GM19023 (cell line): ENCODE data around the gene ANKRD23.
"Not testable (repeated sequence)": the region's sequence is repeated elsewhere in the genome, so short reads cannot be mapped to it uniquely, and the experiment has no call there.

Experiments
- ATAC-seq: cut with Tn5 transposase; IDR thresholded peaks from one replicate; pipeline ENCODE4 v1.9.1; 2021; ENCODE audit warnings: mild to moderate bottlenecking, moderate library complexity; ENCODE audit not compliant: unreplicated experiment

Gene ANKRD23

DNA sequence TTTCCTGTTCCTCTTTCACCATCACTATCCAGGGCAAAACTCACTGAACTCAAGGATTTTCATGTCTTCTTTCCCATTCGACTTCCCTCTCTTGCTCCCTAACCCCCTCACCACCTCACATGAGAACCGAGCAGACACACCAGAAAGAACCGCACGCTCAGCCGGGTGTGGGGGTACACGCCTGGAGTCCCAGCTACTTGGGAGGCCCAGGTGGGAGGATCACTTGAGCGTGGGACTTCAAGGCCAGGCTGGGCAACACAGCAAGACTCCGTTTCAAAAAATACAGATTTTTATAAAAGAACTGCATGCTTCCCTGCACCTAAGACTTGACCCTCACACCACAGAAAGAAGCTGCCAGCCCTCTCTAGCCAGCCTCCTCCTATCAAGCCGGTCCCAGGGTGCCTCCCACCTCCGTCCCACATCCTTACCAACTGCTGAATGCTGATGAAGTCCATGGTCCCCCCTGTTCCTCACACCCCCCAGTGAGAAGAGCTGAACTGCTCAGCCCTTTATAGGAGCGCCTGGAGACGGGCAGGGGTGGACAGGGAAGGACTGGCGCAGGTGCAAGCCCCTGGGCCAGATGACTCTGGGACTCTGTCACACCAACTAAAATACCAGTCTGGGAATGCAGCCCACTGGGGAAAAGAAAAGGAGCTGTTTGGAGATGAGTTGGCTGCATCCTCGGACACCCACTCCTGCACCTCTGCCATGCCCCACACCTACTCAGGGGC, at the start of gene ANKRD23:
Gene ANKRD23 (minus strand): TSS at position 484 of the 731 bp plus-strand sequence. CDS start 29 bp downstream, at position 455.
- no peak for ATAC-seq

DNA sequence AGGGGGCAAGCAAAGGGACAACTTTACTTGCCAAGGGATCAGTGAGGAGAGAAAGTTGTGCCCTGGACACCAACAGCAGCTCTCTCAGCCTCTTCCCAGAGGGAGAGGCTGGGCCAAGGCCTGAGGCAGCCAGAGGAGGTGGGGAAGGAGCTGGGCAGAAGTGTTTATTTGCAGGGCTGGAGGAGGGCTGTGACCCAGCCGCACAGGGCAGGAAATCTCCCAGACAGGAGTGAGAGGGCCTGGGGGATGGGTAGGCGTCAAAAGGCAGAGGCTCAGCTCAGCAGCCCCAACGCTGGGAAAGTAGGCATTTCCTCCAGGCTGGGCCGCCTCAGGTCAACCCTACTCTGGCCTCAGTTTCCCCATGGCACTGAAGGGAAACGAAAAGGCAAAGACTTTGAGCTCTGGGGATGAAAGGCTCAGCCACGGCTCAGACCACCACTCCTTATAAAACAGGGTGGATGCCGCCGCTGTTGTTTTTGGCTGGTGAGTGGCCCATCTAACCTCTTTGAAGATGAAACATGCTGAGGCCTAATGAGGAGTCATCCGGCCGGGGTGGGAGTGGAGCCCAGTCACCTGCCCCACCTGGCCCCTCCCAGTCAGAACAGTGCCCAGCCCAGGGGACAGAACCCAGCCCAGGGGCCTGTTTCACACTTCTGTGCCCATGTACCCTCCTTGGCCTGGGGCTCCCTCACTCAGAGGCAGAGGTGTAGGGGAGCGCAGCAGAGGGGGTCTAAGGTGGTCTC, 47.9 kb upstream of the ANKRD23 start:
- ATAC-seq = no peak

DNA sequence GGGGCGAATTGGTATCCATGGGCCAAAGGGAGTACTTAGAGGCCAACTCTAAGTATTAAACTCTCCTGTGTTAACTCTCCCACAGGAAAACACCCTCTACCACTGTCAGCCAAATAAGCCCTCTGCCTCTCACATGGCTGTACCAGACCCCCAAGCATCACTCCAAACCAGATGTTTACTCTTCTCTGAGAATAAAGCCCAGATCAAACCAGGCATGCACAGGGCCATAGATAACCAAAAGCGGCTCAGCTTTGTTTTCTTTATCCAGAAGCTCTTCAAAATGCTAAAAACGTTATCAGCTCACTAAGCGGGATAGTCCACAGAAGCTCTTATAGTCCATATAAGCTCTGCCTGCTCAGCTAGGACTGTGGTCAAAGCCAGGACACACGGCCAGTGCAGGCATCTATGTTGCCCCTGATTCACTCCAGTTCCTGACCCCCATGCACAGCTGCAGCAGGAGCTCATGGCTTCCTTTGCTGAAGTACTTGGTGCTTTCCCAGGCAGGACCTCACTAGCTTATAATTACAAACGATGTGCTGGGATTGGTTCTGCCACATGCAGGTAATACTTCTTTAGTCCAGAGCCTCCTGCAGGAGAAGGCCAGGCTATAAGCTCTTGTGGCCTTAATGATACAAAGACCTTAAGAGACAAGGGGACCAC, 47.0 kb upstream of the ANKRD23 start:
- no peak for ATAC-seq

DNA sequence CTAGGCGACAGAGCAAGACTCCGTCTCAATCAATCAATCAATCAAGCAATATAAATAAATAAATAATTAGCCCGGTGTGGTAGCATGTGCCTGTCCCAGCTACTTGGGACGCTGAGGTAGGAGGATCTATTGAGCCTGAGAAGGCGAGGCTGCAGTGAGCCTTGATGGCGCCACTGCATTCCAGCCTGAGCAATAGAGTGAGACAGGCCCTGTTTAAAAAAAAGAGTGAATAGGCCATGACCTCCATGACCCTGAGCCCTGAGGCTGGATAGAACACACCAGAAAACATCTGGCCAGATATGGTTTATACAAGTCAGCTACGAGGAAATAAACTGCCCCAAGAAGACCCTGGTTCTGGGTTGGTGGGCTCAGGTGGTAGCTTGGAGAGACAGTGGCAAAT, 46.4 kb upstream of the ANKRD23 start:
- no peak for ATAC-seq

DNA sequence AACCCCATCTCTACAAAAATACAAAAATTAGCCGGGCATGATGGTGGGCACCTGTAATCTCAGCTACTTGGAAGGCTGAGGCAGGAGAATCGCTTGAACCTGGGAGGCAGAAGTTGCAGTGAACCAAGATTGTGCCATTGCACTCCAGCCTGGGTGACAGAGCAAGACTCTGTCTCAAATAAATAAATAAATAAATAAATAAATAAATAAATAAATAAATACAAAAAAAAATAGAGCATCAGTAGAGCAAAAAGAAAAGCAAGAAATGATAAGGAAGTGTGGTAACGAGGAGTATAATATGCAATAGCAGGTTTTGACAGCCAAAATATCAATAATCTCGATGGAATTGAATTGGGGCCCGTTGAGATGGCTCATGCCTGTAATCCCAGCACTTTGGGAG, 45.7 kb upstream of the ANKRD23 start:
- ATAC-seq = not testable (repeated sequence)

DNA sequence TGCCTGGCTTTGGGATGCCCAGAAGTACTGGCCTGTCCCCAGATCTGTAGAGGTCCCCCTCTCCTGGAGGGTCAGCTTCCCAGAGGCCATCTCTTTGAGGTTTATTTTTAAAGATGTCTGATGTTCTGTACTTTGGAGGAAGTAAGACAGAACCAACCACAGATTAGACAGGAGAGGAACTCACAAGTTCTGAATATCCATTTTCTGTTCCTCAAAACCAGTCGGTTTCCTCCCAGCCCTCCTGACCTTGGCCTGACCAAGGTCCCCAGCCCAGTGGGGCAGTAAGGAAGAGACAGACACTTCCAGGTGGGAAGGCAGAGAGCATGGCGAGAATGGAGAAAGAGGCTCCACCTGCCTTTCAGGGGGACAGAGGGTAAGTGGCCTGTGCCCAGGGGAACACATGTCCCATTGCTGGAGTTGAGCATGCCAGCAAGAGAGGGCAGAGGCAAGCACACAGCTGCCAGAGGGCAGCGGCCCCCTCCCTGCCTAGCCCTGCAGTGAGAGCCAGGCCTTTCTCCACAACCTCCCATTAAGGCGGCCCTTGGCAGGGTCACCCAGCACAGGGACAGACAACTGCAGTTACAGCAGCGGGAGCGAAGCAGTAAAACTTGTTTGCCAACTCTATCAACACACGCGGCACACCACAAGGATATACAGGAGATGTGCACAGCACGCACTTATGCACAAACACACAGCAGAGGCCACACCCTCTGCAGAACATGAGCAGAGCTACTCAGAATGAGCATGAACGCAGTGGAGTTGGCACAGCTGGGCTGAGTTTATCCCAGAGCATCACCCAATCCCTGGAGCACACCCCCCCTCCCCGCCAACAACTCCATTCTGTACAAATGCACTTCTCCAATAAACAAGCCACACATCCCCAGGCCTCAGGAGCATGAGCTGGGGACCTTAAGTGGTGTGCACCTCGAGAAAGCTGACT, 44.5 kb upstream of the ANKRD23 start:
- ATAC-seq = no peak

DNA sequence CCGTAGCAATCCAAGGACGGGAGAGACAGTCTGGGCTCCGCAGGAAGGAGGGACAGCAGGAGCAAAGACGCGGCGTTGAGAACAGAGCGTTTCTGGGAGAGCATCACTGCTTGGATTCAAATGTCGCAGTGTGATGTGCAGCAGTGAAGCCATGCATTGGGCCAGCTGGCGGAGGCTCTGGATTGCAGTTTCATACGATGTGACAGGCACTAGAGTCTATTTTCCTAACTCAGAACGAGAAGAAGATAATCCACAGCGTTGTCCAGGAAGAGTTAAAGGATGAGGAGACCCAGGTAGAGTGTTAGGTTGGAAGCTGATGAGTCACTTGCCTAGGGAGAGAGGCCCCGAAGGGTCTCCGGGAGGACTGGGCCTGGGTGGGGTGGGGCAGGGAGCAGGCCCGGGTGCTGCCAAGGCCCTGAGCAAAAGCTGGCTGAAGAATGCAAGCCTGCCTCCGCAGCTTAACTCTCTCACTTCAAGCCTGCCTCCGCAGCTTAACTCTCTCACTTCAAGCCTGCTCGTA, 43.7 kb upstream of the ANKRD23 start:
- ATAC-seq = no peak

DNA sequence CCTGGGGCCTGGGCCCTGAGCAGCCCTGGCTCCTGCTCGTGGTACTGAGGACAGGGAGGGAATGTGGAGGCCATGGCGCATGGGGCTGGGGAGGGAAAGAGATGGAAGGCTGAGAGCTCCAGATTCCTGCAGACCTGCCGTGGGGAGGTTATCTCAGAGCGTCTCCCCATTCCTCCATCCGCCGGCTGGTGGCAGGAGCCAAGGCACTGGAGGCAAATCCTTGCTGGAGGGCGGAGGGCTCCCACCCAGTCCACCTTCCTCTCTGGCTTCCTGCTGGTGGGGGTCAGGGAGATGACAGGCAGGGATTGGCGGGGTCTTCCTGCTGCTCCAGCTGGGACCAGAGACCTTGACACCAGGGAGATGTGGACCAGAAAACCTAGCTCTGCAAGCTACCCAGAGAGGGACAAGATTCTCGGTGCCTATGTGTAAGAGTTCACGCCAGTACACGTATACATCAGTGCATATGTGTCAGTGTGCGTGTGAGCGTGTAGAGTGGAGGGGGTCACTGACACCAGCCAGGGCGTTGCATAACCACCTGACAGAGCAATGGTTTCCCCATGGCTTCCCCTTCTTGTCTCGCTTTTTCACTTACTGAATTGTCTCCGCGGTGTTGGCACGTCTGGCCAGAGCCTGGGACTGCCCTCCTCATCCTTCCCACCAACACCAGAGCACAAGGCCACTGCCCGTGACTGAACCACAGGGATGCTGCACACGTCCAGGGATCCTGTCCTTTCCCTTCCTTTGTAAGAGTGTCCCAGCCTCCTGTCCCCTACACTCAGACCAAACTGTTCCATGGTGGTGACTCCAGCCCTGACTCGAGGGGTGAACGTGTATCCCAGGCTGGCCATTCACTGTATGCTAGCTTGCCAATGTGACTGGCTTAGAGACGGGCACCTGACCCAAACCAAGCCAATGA, 41.9 kb upstream of the ANKRD23 start:
- ATAC-seq = no peak

DNA sequence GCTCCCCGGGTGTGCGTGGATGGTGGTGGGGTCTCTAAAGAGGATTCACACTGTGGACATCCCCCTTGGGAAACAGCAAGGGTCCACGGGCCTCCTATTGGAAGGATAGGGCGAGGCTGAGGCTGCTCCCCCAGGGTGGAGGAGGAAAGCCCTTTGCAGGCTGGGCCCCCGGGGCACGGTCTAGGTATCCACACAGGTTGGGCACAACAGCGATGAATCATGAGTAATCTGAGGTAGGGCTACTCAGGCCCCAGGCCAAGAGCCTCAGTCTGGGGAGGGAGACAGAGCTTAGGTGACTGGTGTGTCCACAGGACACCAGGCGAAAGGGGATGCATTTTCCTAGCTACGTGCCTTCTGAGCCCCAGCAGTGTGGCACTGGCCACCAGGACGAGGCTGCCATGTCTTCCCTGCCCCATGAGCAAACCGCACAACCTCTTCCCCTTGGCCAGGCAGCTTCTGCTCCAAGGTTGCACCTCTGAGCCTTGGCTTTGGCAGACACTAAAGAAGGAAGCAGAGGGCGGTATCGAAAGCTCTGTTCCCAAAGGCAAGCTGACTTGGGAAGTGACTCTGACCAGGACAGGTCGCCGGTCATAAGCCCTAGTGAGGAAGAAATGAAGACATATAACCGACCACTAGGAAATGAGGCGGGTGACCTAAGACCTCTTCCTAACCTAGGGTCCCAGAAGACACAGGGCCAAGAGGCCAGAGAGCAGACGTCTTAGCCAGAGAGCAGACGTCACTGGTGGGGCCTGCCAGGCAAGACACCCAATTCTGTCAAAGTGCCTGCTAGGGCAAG, 40.7 kb upstream of the ANKRD23 start:
- no peak for ATAC-seq

DNA sequence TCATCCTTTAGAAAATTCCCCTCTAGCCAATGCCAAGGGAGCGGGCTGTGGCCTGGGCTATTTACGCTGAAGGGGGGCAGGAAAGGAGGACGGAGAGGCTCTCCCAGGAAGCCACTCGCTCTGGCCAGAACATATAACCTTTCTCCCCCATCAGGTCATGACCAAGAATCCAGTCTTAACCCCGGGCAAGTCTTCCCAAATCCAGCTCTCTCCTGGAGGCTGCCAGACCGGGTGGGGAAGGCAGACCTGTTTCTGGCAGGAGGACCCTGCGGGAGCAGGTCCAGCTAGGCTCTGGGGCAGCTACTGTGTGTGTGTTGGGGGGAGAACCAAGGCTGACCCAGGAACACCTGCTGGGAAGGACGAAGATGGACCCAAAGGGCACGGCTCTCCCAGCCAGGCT, 39.5 kb upstream of the ANKRD23 start:
- ATAC-seq = no peak

DNA sequence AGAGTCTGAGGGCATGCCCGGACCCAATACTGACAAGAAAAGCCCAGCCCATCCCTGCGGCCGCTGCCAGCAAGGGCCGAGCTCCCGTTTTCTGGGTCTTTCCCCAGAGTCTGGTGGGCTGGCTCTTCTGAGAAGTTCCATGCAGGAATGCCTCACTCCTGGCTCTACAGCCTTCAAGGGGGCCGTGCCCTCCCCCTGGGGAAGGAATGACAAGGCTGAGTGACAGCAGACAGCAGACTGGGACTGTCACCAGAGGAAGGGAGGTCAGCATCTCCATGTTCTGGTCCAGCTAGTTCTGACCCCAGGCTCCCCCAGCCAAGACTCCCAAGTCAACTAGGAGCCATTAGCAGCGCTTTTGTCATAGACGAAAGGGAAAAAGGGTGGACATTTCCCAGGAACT, 39.1 kb upstream of the ANKRD23 start:
- ATAC-seq = no peak

DNA sequence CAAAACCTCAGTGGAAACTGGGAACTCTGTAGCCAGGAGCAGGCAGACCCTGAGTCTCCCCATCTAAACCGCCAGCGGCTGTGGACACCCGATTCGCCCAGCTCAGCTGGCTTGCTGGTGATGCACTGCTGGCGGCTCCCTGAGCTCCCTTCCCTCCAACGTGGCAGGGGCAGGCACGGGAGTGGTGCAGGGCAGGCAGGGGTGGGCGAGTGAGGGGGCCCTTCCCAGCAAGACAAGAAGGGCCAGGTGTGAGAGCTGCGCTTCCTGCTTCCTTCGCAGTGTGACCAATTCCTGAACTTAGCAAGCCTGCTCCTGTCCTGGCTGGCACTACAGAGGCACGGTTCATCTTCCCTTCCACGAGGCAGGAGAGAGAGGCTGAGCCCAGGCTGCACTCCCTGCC, 38.4 kb upstream of the ANKRD23 start:
- no peak for ATAC-seq

DNA sequence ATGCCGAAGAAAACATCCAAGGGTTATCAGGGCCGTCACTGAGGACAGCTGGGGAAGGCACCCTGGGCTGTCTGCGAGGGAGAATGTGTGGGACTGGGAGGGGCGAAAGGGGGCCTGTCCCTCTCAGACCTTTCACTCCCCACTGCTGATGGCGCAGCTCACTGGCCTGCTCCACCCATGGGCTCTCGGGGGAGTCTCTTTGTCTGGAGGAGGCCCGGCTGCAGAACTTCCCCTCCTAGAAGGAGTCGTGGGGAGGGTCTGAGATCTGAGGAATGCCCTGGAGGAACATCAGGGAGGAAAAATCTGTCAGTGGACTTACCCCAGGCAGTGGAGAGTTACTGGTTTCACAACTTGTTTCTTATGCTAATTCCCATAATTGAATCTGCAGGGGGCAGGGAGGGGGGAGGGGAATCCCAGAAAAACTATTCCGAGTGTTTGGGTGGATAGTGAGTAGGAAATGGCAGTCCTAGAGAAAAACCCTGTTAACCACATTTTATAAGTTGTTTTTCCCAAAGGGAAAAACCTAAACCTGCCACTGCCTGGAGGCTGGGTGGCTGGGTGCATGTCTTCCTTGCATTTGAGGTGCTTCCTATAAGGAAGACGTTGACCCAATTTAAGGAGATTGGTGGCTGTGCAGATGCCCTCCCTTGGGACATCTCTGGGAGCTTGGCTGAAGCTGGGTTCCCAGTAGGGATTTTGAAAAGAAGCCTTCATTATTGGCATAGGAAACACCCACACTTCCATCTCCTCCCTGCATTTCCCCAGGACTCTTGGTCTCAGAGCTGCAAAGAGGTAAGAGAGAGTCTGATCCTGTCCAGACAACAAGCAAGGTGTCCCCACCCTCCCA, 37.8 kb upstream of the ANKRD23 start:
- no peak for ATAC-seq

DNA sequence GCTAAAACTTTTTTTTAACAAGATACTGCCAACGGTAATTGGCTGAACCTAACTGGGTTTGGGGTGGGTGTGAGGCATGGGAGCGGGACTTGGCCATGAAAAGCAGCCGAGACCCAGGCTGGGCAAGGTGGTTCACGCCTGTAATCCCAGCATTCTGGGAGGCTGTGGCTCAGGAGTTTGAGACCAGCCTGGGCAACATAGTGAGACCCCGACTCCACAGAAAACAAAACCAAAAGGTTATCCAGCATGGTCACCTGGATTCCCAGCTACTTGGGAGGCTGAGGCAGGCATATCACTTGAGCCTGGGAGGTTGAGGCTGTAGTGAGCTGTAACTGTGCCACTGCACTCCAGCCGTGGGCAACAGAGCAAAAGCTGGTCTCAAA, 37.1 kb upstream of the ANKRD23 start:
- ATAC-seq = no peak

DNA sequence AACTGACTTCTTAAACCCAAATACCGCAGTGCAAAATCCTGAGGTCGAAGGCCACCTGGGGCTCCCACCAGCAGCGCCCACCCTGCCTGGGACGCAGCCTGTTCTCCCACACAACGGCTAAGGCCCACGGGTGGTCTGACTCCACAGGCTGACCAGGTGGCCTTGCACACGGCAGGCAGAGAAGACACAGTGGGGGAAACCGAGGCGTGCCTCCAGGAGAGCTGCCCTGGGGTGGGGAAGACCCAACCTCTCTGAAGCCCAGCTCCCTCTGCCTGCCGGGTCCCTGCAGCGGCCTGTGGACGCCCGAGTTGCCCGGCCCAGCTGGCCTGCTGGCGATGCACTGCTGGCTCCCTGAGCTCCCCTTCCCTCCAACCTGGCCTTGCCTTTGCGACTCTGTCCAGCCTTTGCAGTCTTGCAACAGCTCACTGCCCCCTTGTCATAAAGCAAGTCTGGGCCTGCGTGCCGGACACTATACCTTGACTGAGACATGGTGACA, 35.8 kb upstream of the ANKRD23 start:
- ATAC-seq = no peak

DNA sequence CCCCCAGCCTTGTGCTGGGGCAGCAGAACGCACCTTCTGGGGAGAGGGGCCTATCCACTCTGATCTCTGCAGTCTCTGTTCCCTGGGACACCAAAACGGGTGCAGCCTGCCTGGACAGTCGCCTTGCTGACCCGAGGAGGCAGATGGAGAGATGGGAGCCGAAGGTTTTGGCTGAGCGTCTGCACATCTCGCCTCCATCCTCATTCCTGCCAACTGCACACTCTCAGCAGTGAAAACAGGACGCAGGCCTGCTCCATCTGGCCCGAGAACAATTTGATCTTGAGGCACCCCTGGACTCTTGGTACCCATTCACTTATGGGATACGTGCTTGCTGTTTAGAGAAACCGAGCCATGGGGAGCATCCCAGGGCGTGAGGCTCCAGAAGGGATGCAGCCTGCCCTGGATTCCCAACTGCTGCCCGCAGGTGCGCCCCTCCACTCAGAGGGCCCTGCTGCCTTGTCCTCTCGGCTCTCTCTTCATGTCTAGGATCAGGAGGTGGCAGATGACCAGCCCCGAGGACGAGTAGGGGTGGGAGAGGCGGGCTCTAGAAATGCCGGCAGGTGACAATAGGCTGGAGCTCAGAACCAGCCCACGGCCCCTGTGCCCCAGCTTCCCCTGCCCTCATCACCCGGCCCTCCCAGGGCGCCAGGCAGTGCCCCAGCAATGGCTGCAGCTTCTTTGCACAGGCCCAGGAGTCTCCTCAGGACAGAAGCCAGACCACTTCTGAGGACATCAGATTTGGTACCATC, 35.1 kb upstream of the ANKRD23 start:
- ATAC-seq = no peak

DNA sequence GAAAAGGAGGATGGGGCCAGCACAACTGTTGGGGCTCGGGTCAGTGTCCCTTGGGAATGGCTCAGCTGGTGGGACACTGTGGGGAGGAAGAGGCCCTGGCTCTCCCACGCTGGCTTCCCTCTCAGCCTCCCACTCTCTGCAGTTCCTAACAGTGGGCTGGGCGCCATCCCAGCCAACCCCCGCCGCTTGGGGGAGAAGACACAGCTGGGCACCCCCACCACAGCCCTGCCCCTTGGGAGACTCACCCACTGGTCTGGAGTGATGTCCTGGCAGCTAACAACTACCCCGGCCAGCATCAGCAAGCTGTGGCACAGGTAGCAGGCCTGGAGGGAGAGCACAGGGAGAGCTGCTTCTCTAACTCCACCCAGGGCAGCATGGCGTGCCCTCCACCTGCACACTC, 34.4 kb upstream of the ANKRD23 start:
- ATAC-seq = no peak
